ENCODE results near the gene SLC35C1. TPM values are rescaled to one million over a fixed set of nuclear protein-coding genes. Genes with fewer than 3 reads are reported as not detected.
A peak's percentile ranks its signal among the peaks of the same experiment; 100 is the strongest.

Gene SLC35C1
- total RNA-seq, 4 donors from 2014 or later: 24.8 to 68.8 (median 62.0) TPM

- H3K9me3 ChIP-seq: no peaks in the 10 kb centered on the region
- TF ChIP-seq POLR2A (IDR thresholded peaks at IDR 0.05) (peak in 1 of 2 donors; percentile 69), CTCF (IDR thresholded peaks at IDR 0.05) (no peak)
- no peaks in the 10 kb centered on the region for H3K27me3 ChIP-seq
- peak overlapping the region in 3 of 4 donors; percentile 60 to 90 (median 81) for H3K27ac ChIP-seq
- no peak overlapping the region for H3K4me3 ChIP-seq
- H3K36me3 ChIP-seq: no peaks in the 10 kb centered on the region
- peak in 1 of 3 donors; percentile 70 for DNase-seq
- H3K4me1 ChIP-seq: peaks cover 4 to 29% (median 11%) of the 10 kb centered on the region in 4 donors
Observed at GRCh38 chr11:45801723-45802315, 3.1 kb upstream of the SLC35C1 start.

DNA sequence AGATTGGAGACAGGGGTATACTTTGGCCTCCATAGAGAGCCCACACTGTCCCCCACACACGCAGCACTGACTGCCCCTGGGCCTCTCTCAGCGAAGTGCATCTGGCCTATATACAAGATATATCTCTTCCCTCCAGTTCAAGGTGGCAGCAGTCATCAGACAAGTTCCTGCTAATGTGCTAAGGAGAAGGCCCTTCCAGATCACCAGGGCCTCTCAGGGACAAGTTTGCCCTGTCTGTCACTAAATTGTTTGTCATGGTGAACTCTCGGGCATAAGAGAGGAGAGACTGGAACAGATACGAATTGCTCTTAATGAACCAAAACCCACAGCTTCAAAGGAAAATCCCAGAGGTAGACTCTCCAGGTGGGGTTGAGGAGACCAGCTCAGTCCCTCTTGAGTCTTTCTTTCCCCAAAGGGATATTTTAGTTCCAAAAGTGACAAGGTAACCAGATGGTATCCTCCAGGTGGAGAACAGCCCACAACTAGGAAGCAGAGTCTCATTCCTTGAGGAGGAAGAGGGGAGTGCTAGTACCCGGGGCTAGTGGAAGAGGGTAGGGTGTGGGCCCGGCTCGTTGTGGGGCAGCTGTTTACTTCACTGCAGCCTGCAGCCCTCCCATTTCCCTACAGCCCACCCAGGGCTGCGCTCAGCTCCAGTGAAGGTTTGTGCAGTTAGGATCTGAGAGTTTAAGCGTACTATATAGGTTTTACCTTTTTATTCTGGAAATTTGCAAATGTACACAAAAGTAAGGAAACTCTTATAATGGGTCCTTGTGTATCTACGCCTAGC lies 2.2 kb upstream of the SLC35C1 start:
- Histone ChIP-seq H3K27me3 (no peaks in the 10 kb centered on the region), H3K9me3 (no peaks in the 10 kb centered on the region), H3K36me3 (no peaks in the 10 kb centered on the region), H3K27ac (peak overlapping the region in 3 of 4 donors; percentile 60 to 90 (median 81)), H3K4me3 (no peak overlapping the region), H3K4me1 (peaks cover 4 to 38% (median 18%) of the 10 kb centered on the region in 4 donors)
- DNase-seq: no peak
- TF ChIP-seq CTCF (IDR thresholded peaks at IDR 0.05) (no peak), POLR2A (IDR thresholded peaks at IDR 0.05) (no peak)

GRCh38 chr11:45803971-45804760 lies 783 bp upstream of the SLC35C1 start:
- peaks cover 0 to 4% (median 0%) of the 10 kb centered on the region in 3 donors for H3K36me3 ChIP-seq
- H3K9me3 ChIP-seq: no peaks in the 10 kb centered on the region
- TF ChIP-seq CTCF (IDR thresholded peaks at IDR 0.05) (no peak), POLR2A (IDR thresholded peaks at IDR 0.05) (peak; percentile 85 to 89)
- DNase-seq: peak; percentile 79 to 98 (median 94)
- H3K4me3 ChIP-seq: peak overlapping the region; percentile 60 to 83 (median 70)
- peaks cover 4 to 46% (median 19%) of the 10 kb centered on the region in 4 donors for H3K4me1 ChIP-seq
- H3K27me3 ChIP-seq: no peaks in the 10 kb centered on the region
- H3K27ac ChIP-seq: peak overlapping the region; percentile 84 to 98 (median 92)

DNA sequence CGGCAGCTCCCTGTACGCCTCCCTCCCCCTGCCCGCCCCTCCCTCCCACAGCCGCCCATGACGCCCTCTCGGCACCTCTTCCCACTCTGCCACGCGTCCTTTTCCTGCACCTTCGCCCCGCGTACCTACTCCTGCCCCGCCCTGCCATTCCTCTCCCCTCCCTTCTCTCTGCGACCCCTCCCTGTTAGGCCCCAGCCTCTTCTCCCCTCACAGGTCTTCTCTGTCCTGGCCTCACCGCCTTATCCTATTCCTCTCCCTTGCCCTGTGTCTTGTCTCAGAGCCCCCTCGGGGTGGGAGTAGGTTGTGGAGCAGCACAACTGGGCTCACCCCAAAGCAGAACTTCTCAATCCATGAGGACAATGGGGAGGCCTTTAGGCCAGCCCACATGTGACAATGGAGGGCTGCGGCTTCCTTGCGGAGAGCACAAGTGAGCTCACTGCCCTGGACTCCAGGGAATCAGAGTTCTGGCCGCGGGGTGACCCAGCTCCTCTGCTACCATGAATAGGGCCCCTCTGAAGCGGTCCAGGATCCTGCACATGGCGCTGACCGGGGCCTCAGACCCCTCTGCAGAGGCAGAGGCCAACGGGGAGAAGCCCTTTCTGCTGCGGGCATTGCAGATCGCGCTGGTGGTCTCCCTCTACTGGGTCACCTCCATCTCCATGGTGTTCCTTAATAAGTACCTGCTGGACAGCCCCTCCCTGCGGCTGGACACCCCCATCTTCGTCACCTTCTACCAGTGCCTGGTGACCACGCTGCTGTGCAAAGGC lies 539 bp downstream of the SLC35C1 start:
- no peak for DNase-seq

More for the DNA sequence above, 539 bp downstream of the SLC35C1 start:
- no peaks in the 10 kb centered on the region for H3K27me3 ChIP-seq
- no peaks in the 10 kb centered on the region for H3K9me3 ChIP-seq
- TF ChIP-seq POLR2A (IDR thresholded peaks at IDR 0.05): no peak
- no peak for TF ChIP-seq CTCF (IDR thresholded peaks at IDR 0.05)
- H3K4me3 ChIP-seq: peak overlapping the region; percentile 60 to 83 (median 70)
- H3K36me3 ChIP-seq: peaks cover 0 to 14% (median 0%) of the 10 kb centered on the region in 3 donors
- peak overlapping the region; percentile 84 to 98 (median 92) for H3K27ac ChIP-seq
- H3K4me1 ChIP-seq: peaks cover 4 to 46% (median 19%) of the 10 kb centered on the region in 4 donors
